Nephron progenitor cell (in vitro differentiated cells): ENCODE measurements around the gene PPOX.
A peak's percentile ranks its signal among the peaks of the same experiment; 100 is the strongest.

Experiments
- DNase-seq: peaks from one replicate; pipeline ENCODE4 v3.0.0; 2021
- H3K27ac Mint-ChIP-seq: 2 replicates; pipeline ENCODE4 v1.8.0; 2021; ENCODE audit warnings: mild to moderate bottlenecking, moderate library complexity, mixed read lengths
- H3K27me3 Mint-ChIP-seq: 2 replicates; pipeline ENCODE4 v1.8.0; 2021; ENCODE audit warnings: mild to moderate bottlenecking, low read depth, mixed read lengths; ENCODE audit not compliant: poor library complexity
- H3K36me3 Mint-ChIP-seq: 2 replicates; pipeline ENCODE4 v1.8.0; 2021; ENCODE audit warnings: low read depth, mixed read lengths
- H3K4me1 Mint-ChIP-seq: 2 replicates; pipeline ENCODE4 v1.8.0; 2021; ENCODE audit warnings: mixed read lengths
- H3K4me3 Mint-ChIP-seq: 2 replicates; pipeline ENCODE4 v1.8.0; 2021; ENCODE audit warnings: mild to moderate bottlenecking, moderate library complexity, mixed read lengths
- H3K9me3 Mint-ChIP-seq: 2 replicates; pipeline ENCODE4 v1.8.0; 2021; ENCODE audit warnings: mild to moderate bottlenecking, moderate library complexity, mixed read lengths
- TF ChIP-seq, protein P1 (sequence below): fragments of 200-600 bp; sonication (generic); IDR thresholded peaks from 2 replicates; pipeline ENCODE4 v1.5.0; 2021; ENCODE audit warnings: antibody characterized with exemption

PPOX gene

DNA sequence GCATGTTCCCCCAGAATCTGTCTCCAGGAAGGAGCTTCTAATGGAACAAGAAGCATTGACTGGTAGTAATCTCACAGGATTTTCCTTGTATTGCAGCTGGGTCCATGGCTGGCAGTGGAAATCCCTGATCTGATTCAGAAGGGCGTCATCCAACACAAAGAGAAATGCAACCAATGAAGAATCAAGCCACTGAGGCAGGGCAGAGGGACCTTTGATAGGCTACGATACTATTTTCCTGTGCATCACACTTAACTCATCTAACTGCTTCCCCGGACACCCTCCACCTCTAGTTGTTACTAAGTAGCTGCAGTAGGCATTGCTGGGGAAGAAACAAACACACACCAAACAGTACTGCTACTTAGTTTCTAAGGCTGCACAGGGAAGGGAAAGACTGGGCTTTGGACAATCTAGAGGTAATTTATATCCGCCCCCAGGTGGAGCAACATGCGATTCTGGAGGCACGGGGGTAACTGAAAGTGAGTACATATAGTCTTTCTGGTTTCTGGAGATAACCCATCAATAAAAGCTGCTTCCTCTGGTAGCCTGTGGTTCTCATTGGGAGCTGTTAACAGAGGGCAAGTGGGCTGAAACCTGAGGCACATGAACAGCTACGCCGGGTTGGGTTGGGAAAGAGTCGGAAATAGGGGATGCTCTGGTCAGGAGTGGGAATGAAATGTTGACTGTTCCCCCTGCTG, 7.8 kb upstream of the PPOX start:
- Mint-ChIP-seq H3K4me3 (peak overlapping the region; percentile 89), H3K27me3 (peaks cover 2% of the 10 kb centered on the region), H3K27ac (peak overlapping the region; percentile 98), H3K9me3 (no peaks in the 10 kb centered on the region), H3K36me3 (peaks cover 56% of the 10 kb centered on the region), H3K4me1 (peaks cover 75% of the 10 kb centered on the region)
- TF ChIP-seq, protein P1, sequence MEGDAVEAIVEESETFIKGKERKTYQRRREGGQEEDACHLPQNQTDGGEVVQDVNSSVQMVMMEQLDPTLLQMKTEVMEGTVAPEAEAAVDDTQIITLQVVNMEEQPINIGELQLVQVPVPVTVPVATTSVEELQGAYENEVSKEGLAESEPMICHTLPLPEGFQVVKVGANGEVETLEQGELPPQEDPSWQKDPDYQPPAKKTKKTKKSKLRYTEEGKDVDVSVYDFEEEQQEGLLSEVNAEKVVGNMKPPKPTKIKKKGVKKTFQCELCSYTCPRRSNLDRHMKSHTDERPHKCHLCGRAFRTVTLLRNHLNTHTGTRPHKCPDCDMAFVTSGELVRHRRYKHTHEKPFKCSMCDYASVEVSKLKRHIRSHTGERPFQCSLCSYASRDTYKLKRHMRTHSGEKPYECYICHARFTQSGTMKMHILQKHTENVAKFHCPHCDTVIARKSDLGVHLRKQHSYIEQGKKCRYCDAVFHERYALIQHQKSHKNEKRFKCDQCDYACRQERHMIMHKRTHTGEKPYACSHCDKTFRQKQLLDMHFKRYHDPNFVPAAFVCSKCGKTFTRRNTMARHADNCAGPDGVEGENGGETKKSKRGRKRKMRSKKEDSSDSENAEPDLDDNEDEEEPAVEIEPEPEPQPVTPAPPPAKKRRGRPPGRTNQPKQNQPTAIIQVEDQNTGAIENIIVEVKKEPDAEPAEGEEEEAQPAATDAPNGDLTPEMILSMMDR: no peak
- DNase-seq: no peak

DNA sequence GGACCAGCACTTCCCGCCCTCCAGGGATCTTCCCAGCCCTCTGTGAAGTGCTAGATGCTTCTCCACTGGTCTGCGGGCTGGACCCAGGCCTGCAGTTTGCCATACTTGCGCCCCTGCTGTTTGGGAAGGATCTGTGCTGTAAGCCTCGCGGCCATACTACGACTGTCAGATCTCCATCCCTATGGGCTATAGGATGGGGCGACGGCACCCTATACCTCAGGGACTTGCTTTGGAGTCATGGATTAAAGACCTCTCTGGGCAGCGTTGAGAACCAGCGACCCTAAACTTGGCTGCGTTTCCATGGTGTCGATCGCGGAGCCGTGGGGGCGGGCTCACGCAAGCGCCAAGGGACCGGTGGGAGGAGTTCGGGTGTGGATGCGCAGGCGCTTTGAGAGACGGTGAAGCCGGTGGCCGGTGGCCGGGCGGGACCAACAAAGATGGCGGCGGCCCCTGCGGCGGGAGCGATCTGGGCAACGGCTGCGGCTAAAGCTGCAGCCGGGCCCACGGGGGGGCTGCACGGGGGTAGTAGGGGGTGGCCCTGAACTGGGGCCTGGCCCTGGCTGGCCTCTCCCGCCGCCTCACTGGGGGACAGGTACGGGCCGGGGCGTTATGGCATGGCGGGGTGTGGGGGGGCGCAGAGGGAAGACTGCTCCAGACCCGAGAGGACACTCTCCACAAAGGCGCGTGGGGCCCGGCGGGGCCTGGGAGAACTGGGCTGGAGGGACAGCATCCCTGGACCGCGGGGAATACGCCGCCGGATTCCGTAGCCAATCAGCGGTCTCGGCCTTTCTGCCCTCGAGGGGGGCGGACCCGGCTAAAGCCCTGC, 6.9 kb upstream of the PPOX start, which contains the start of gene USP21:
Gene USP21, plus strand, starts transcription at position 414 of the 826 bp plus-strand sequence. CDS start 1,141 bp downstream, outside the sequence.
- H3K4me3 Mint-ChIP-seq: peak within 1 kb of the TSS; percentile 89

DNA sequence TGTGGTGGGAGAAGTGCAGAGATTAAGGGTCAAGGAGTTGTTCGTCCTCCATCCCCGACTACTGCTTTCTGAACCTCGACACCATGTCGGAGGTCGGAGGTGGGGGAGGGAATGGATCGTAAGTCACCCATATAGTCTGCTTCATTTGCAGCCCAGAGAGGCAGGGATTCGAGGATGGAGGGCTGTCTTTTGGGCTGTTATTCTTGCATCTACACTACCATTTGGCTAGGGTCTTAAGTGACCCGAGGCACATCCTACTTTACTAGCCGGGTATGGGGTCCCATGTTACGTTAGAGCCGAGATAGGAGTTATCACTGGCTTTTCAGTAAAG, 6.3 kb upstream of the PPOX start:
- H3K9me3 Mint-ChIP-seq: no peaks in the 10 kb centered on the region
- H3K36me3 Mint-ChIP-seq: peaks cover 60% of the 10 kb centered on the region
- no peak overlapping the region for H3K27ac Mint-ChIP-seq
- peak overlapping the region; percentile 89 for H3K4me3 Mint-ChIP-seq
- peaks cover 2% of the 10 kb centered on the region for H3K27me3 Mint-ChIP-seq
- peaks cover 69% of the 10 kb centered on the region for H3K4me1 Mint-ChIP-seq
- TF ChIP-seq, protein P1: no peak
- DNase-seq: no peak

More for the DNA sequence above, 6.9 kb upstream of the PPOX start, which contains the start of gene USP21:
- TF ChIP-seq, protein P1: no peak
- DNase-seq: peak; percentile 97
- H3K36me3 Mint-ChIP-seq: peaks cover 58% of the 10 kb centered on the region
- peaks cover 70% of the 10 kb centered on the region for H3K4me1 Mint-ChIP-seq
- peak within 1 kb of the TSS; percentile 98 for H3K27ac Mint-ChIP-seq
- no peaks in the 10 kb centered on the region for H3K9me3 Mint-ChIP-seq
- peaks cover 2% of the 10 kb centered on the region for H3K27me3 Mint-ChIP-seq

DNA sequence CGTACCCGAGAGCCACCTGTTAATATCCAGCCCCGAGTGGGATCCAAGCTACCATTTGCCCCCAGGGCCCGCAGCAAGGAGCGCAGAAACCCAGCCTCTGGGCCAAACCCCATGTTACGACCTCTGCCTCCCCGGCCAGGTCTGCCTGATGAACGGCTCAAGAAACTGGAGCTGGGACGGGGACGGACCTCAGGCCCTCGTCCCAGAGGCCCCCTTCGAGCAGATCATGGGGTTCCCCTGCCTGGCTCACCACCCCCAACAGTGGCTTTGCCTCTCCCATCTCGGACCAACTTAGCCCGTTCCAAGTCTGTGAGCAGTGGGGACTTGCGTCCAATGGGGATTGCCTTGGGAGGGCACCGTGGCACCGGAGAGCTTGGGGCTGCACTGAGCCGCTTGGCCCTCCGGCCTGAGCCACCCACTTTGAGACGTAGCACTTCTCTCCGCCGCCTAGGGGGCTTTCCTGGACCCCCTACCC, 5.5 kb upstream of the PPOX start:
- DNase-seq: no peak
- H3K36me3 Mint-ChIP-seq: peaks cover 55% of the 10 kb centered on the region
- peaks cover 2% of the 10 kb centered on the region for H3K27me3 Mint-ChIP-seq
- no peaks in the 10 kb centered on the region for H3K9me3 Mint-ChIP-seq
- peaks cover 69% of the 10 kb centered on the region for H3K4me1 Mint-ChIP-seq
- peak overlapping the region; percentile 89 for H3K4me3 Mint-ChIP-seq
- TF ChIP-seq, protein P1: no peak
- H3K27ac Mint-ChIP-seq: peak overlapping the region; percentile 73

DNA sequence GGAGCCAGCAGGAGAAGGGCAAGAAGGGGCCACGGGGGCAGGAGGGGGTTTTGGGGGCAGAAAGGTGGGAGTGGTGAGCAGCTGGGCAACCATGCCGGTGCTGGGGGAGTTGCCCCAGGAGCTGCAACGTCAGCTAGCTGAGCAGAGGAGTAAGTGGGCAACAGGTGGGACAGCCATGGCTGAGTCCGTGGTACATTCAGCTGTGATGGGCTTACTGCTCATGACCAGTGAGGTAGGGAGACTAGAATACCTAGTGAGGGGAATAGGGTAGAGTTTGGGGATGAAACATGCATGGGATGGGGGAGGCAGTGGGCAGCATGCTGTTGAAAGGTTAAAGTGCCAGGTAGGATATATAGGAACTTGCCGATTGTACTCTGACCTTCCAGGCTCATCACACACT, 4.6 kb upstream of the PPOX start:
- H3K4me3 Mint-ChIP-seq: no peak overlapping the region
- TF ChIP-seq, protein P1: no peak
- H3K4me1 Mint-ChIP-seq: peaks cover 72% of the 10 kb centered on the region
- H3K36me3 Mint-ChIP-seq: peaks cover 53% of the 10 kb centered on the region
- DNase-seq: no peak
- H3K27me3 Mint-ChIP-seq: peaks cover 2% of the 10 kb centered on the region
- no peaks in the 10 kb centered on the region for H3K9me3 Mint-ChIP-seq
- H3K27ac Mint-ChIP-seq: no peak overlapping the region
